ENCODE measurements around the gene ADAMTSL5.
"Not testable (repeated sequence)": the region's sequence is repeated elsewhere in the genome, so short reads cannot be mapped to it uniquely, and the experiment has no call there.

ADAMTSL5 gene

DNA sequence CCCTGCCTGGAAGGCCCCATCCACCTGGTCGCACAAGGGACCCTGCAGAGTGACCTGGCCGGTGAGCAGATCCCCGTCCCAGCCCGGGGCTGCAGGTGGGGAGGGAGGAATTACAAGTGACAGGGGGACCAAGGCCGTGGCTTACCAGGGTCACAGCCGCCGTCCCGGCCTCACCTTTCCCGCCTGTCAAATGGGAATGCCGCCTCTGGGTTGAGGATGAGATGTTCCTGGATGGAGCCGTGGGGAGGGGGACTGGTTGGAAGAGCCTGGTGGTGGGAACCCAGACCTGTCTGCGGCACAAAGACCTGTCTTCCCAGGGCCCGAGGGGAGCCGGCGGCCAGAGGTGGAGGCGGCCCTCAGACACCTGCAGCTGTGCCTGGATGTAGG is 16.6 kb upstream of the ADAMTSL5 start:
- DNase-seq (ENCODE audit: low spot score) = no peak

DNA sequence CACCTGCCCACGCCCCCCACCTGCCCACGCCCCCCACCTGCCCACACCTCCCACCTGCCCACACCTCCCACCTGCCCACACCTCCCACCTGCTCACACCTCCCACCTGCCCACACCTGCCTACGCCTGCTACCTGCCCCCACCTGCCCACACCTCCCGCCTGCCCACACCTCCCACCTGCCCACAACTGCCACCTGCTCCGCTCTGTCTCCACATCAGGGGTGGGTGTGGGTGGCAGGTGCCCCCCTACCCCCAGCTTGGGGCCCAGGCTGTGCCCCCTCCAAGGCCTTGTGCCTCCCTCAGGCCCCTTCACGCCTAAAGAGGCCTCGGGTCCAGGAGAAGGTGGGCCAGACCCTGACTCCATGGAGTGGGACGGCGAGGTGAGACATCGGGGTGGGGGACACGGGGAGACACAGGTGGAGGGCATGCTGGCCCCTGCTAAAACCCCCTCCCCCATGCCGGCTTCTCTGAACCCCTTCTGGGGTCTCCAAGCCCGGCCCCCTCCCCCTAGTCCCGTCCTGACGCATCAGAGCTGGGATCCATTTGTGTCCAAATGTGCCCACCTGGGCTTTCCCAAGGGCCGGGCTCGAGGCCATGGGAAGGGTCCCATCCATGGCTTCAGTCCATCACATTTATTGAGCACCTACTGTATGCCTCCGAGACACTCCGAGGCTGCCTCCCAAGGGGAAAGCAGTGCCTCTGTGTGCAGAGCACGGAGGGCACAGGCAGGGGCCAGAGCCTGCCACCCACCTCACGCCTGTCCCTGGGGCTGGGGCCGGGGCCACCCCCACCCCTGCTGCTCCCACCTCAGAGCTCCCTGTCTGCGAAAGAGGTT is 16.0 kb upstream of the ADAMTSL5 start:
- DNase-seq (ENCODE audit: low spot score) = no peak

DNA sequence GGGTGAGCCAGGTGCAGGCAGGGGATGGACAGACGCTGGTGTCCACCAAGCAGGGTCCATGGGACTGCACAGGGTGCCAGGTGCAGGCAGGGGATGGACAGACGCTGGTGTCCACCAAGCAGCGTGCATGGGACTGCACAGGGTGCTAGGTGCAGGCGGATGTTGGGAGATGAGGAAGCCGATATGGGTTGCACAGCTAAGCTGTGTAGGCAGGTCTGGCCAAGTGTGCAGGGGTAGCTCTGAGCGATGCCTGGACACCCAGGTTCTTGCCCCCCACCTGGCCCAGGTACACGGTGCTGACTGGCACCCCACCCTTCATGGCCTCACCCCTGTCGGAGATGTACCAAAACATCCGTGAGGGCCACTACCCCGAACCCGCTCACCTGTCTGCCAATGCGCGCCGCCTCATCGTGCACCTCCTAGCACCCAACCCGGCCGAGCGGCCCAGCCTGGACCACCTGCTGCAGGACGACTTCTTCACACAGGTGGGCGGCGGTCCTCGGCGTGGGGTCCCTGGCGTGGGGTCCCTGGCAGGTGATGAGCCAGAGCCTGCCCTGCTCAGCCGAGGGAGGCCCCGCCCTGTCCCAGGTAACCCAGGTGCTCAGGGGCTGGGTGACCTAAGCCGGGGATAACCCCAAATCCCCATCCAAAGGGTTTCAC is 15.0 kb upstream of the ADAMTSL5 start:
- DNase-seq (ENCODE audit: low spot score) = no peak

DNA sequence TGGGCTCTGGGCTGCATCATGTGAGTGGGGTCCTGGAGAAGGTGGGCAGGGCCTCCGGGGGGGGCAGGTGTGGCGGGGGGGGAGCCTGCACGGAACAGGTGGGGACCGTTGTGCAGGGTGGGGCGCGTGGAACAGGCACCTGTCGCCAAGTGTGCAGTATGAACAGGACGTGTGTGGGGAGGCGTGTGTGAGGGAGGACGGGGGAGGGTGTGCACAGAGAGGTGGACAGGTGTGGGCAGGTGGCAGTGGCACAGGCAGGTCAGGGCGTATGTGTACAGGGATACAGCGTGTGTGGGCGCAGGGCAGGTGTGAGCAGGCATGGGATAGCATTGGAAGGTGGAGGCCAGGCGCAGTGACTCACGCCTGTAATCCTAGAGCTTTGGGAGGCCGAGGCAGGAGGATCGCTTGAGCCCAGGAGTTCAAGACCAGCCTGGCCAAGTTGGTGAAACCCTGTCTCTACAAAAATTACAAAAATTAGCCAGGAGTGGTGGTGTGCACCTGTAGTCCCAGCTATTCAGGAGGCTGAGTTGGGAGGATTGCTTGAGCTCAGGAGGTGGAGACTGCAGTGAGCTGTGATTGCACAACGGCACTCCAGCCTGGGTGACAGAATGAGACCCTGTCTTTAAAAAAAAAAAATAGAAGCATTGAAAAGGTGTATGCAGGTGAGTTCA is 14.3 kb upstream of the ADAMTSL5 start:
- DNase-seq (ENCODE audit: low spot score) = no peak

DNA sequence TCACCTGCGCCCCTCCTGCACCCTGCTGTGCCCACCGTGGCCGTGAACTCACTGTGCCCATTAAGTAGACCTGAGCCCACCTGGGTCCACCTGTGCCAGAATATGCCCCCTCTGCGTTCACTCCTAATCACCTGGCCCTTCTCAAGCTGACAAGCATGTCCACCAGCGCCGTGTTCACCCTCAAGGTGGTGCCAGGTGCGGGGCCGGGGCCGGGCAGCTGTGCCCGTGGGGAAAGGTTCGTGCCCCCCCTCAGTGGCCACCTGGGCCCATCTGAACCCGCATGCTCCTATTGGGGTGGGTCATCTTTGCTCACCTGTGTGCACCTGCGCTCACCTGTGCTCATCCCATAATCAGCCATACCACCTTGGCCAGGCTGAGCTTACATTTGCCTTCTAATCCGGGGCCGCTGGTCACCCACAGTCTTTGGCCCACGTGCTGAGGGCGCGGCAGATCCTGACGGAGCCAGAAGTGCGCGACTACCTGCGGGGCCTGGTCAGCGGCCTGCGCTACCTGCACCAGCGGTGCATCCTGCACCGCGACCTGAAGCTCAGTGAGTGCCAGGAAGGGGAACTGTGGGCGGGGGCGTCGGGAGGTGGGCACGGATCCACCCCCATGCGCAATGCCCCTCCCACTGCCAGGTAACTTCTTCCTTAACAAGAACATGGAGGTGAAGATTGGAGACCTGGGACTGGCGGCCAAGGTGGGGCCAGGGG is 13.4 kb upstream of the ADAMTSL5 start:
- DNase-seq (ENCODE audit: low spot score) = no peak

DNA sequence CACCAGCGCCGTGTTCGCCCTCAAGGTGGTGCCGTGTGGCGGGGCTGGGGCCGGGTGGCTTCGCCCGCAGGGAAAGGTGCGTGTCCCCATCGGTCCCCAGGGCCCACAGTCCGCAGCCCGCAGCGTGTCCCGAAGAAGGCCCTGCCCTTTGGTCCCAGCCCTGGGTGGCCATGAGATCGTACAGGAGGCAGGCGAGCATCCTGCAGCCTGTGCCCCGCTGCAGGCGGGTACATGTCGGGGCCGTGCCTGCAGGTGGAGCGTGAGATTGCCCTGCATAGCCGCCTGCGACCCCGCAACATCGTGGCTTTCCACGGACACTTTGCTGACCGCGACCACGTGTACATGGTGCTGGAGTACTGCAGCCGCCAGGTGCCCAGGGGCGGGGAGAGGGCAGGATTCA is 12.5 kb upstream of the ADAMTSL5 start:
- DNase-seq (ENCODE audit: low spot score) = no peak

DNA sequence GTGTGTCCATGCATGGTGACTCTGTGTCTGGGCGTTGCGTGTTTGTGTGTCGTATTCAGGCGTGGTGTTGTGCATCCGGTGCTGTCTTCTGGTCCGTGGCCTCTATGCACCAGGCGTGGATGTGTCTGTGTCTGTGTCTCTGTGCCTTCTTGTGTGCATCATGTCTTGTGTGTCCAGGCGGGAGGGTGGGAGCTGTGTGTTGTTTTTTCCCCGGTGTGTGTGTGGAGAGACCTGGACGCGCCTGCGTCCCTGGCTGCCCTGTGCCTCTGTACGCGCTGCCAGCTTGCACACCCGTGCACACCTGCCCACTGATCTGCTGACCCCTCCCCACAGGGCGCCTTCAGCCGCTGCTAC is 12.1 kb upstream of the ADAMTSL5 start:
- no peak for DNase-seq (ENCODE audit: low spot score)

DNA sequence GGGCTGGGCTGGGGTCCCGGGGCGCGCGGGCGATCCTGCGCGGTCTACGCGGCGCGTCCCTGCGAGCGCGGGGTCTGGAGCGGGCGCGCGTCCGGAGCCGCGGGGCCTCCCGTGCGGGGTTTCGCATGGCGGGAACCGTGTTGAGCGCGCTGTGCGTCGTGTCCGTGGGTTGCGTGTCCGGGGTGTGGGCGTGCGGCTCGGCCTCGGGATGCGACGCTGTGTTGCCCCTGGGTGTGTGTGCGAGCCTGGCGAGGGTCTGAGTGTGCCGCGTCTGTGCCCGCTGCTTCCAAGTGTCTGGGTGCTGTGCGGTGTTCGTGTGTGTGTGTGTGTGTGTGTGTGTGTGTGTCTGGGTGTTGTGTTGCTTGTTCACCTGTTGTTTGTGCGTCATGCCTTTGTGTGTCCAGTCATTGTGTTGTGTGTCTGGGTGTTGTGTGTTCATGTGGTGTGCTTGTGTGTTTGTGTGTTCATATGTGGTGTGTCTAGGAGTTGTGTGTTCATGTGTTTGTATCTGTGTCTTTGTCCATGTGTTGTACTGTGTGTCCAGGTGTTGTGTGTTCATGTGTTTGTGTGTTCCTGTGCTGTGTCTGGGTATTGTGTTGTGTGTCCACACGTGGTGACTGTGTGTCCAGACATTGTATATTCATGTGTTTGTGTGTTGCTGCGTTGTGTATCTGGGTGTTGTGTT is 11.6 kb upstream of the ADAMTSL5 start:
- DNase-seq (ENCODE audit: low spot score) = no peak

DNA sequence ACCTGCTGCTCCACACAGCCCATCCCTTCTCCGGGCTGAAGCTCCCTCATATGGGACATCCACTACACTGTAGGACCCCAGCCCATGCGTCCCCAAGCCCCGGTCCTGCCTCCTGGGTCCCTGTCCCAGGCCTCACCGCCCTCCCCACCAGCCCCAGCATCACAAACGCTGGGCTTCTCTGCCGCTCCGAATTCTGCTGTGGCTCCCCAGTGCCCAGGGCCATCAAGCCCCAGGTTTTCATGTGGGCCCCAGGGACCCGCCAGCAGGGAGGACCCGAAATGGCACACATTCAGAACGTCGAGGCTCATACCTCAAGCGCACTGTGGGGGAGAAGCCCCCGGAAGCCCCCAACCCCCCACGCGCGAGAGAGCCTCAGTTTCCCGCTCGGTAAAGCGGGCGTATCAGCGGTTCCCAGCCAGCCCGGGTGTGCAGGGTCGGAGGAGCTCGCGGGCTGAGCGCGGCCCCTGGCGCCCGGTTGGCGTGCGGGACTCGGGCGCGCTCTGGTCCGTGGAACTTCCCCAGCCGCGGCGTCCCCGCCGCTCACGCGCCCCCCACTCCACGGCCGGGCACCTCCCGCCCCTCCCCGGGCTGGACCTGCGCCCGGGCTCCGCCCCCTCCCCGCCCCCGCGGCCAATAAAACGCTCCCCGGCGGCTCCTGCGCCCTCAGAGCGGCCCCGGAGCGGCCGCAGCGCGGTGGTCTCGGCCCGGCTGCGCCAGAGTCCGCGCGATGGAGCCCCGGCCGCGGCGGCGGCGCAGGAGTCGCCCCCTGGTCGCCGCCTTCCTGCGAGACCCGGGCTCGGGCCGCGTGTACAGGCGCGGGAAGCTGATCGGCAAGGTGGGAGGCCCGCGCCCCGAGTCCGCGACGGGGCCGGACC is 10.8 kb upstream of the ADAMTSL5 start, which contains the start of gene PLK5:
PLK5 (plus strand) TSS at position 666 of the 875 bp plus-strand sequence. CDS start 2,920 bp downstream, outside the sequence.
- DNase-seq (ENCODE audit: low spot score) = no peak

DNA sequence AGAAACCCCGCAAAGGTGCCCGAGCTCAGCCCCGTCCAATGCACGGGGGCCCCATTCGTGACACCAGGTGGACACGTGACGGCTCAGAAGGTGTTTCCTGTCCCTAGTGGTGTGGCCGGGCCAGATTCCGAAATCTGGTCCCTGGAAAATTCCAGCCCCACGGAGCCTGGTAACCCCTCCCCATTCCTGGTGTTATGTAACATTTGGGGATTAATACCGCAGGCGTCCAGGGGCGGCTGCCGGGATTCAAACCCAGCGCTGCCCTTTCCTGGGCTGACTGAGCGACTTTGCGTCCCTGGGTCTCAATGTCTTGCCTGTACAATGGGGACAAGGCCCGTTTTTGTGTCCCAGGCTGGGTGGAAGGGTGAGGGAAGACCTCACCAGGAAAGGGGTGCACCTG is 10.0 kb upstream of the ADAMTSL5 start:
- DNase-seq (ENCODE audit: low spot score) = no peak

DNA sequence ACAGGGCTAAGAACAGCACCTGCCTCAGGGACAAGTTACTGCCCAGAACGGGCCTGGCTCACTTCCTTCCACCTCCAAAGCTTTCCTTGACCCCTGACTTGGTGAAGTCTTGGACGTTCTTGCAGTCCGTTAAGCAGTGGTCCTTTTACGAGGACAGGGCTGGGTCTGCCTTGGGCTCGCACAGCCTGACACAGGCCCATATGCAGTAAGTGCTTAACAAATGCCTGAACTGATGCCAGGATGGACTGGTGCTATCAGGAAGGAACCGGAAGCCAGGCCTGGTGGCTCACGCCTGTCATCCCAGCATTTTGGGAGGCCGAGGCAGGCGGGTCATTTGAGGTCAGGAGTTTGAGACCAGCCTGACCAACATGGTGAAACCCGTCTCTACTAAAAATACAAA is 9.2 kb upstream of the ADAMTSL5 start:
- no peak for DNase-seq (ENCODE audit: low spot score)

DNA sequence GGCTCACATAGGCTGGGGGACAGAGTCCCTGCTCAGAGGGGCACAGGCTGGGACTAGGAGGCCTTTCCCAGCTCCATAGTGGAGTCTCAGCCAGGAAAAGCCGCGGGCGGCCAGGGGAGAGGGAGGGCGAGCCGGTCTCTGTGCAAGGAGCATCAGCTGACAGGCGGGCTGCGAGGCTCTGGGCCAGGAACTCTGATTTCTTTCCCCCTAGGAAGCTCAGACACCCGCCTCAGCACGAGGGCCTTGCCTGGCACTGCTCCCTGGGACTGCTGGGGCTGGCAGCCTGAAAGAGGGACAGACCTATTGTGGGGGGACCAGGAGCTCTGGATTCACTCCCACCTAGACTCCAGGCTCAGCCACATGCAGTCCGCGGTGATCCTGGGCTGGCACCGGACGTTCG is 8.8 kb upstream of the ADAMTSL5 start:
- no peak for DNase-seq (ENCODE audit: low spot score)

DNA sequence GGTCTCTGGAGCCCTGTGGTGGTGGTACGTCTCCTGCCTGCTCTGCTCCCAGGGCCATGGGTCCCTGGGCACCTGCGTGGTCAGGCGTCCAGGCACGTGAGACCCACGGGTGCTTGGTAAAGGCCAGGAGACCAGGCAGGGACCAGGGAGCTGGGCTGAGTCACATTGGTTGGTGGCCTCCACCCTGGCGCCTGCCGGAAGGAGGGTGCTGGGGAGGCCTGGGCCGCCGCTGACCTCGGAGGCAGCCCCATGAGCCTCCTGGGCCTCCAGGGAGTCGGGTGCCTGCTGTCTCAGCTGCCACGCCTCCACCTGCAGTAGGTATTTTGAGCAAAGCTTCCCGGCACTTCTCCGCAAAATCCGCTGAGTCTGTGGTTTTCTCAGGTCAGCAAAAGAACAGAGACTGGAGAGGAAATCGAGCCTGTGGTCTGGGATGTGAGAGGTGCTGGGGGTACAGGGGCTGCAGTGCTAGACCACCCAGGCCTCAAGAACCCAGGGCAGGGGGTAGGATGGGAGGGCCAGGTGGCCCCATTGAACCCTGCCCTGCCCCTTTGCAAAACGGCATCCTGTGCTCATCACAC is 7.5 kb upstream of the ADAMTSL5 start:
- DNase-seq (ENCODE audit: low spot score) = no peak

DNA sequence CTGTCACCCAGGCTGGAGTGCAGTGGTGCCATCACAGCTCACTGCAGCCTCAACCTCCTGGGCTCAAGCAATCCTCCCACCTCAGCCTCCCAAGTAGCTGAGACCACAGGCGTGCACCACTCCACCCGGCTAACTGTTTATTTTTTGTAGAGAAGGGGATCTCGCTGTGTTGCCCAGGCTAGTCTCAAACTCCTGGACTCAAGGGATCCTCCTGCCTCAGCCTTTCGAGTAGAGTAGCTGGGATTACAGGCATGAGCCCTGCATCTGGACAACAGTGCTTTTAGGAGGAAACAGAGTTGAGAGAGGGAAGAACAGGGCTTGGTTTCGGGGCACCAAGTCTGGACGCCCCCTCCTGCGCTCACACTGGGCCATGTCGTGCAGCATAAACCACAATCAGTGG is 7.0 kb upstream of the ADAMTSL5 start:
- not testable (repeated sequence) for DNase-seq (ENCODE audit: low spot score)

DNA sequence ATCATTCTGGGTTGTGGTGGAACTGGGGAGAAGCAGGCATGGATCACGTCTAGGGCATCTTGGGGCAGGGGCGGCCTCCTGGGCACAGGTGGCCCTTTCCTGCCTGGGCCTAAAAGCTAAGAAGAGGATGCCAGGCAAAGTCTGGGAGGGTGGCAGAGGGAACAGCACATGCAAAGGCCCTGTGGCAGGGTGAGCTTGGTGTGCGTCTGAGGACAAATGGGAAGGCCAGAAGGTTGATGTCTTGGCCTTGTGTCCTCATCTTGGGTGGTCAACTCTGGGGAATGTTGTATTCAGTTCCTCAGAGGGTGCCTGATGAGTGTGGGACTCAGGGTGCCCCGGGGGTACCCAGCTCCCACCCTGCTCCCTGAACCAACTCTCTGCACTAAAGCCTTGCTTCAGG is 5.7 kb upstream of the ADAMTSL5 start:
- DNase-seq (ENCODE audit: low spot score) = no peak

DNA sequence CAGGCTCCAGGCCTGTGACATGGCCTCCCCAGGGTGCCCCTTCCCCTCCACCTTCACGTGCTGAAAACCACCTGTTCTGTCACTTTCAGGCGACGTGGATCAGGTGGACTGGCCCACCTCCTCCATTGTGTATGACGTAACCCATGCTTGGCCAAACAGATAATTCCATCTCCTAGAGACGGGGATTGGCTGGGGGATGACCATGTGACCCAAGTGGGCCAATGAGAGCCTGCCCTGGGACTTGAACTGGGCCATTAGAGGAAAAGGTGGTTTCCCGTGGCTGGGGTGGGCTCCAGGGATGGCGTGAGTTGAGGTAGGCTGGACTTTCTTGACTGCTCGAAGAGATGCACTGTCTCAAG is 3.6 kb upstream of the ADAMTSL5 start:
- DNase-seq (ENCODE audit: low spot score) = no peak

DNA sequence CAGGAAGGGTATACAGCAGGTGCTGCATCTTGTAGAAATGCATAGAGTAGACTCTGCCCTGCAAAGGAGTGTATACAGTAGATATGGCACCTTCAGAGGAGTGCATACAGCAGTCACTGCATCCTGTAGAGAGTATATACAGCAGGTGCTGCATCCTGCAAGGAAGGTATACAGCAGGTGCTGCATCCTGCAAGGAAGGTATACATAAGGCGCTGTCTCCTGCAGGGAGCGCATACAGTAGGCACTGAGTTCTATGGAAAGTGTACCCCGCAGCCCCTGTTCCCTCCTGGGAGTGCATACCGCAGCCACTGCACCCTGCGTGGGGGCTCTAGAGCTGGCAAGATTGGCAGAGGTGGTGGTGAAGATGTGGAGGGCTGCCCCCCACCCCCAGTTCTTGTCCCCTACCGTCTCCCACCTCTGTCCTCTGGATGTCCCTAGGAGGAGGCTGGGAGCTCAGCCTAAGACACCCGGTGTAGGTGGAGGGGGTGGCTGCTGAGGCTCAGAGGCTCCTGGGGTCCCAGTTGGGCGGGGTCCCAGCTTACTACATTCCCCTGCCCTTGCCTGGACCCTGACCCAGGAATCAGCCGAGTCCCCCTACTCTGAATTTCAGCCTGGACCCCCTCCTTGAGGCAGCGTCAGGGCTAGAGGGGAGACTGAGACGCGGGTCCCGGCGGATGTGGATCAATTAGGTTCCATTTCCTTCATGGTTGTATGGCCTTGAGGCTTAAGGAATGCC is 2.3 kb upstream of the ADAMTSL5 start:
- DNase-seq (ENCODE audit: low spot score) = no peak

DNA sequence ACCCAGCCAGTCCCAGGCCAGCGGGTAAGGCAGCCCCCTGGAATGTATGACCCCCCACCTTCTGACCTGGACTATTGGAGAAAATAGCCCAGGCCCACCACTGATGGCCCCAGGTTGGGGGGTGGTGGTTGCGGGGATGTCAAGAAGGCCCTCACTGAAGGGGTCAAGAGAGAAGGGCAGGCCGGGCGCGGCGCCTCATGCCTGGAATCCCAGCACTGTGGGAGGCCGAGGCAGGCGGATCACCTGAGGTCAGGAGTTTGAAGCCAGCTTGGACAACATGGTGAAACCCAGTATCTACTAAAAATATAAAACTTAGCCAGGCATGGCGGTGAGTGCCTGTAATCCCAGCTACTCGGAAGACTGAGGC is 1.5 kb upstream of the ADAMTSL5 start:
- DNase-seq (ENCODE audit: low spot score) = no peak

DNA sequence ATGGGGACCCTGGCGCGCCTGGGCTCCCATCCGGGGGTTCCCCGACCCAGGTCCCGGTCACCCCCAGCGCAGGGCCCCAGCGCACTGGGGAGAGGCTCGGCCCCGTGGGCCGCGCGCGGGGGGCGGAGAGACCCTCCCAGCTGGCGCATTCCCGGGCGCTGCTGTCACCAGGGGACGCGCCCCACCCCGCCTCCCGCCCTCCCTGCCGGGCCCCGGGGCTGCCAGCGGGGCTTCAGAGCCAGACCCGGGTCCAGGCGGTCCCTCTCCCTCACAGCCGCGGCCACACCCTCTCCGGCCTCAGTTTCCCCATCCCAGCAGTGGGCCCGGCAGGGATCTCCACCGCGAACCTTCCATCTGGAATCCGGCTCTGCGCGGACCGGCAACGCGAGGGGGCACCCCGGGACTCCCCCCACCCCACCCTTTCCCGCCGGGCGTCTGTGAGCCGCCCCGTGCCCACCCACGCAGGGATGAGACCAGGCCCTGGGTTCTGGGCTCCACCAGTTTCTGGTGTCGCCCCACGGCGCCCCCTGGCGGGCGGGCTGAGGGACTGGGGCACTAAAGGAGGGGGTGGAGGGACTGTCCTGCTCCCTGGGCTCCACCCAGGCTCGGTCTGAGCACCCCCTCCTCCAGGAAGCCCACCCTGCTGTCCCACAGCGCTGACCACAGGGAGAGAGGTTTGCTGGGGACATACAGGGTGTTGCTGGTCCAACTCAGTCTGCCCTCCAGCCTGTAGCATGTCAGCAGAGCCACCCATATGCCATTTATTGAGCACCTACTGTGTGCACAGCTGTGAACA is 878 bp upstream of the ADAMTSL5 start:
- no peak for DNase-seq (ENCODE audit: low spot score)
